OCI-LY3 (cell line): Measurements from ENCODE around the gene ZP1.

Experiments
- EZH2phosphoT487 ChIP-seq: fragments of 200-600 bp; shearing (Covaris generic); IDR thresholded peaks from 2 replicates; pipeline ENCODE4 v1.6.1; 2018; ENCODE audit warnings: antibody characterized with exemption, mixed run types, low read depth
- TF ChIP-seq, protein P1 (sequence below): fragments of 200-600, 300-600 bp; sonication (generic); IDR thresholded peaks from 2 replicates; pipeline ENCODE4 v1.5.1; 2014; ENCODE audit warnings: antibody characterized with exemption, low read length, low read depth

- TF ChIP-seq, protein P1, sequence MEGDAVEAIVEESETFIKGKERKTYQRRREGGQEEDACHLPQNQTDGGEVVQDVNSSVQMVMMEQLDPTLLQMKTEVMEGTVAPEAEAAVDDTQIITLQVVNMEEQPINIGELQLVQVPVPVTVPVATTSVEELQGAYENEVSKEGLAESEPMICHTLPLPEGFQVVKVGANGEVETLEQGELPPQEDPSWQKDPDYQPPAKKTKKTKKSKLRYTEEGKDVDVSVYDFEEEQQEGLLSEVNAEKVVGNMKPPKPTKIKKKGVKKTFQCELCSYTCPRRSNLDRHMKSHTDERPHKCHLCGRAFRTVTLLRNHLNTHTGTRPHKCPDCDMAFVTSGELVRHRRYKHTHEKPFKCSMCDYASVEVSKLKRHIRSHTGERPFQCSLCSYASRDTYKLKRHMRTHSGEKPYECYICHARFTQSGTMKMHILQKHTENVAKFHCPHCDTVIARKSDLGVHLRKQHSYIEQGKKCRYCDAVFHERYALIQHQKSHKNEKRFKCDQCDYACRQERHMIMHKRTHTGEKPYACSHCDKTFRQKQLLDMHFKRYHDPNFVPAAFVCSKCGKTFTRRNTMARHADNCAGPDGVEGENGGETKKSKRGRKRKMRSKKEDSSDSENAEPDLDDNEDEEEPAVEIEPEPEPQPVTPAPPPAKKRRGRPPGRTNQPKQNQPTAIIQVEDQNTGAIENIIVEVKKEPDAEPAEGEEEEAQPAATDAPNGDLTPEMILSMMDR = no peak
- TF ChIP-seq EZH2phosphoT487 = no peak
Measured at GRCh38 chr11:60916669-60917206, 49.4 kb downstream of the ZP1 start.
